ENCODE results near the gene S100B. TPM values are rescaled to one million over a fixed set of nuclear protein-coding genes. Genes with fewer than 3 reads are reported as not detected.

The S100B gene
- total RNA-seq, 1 experiment from 2014 or later = not detected

DNA sequence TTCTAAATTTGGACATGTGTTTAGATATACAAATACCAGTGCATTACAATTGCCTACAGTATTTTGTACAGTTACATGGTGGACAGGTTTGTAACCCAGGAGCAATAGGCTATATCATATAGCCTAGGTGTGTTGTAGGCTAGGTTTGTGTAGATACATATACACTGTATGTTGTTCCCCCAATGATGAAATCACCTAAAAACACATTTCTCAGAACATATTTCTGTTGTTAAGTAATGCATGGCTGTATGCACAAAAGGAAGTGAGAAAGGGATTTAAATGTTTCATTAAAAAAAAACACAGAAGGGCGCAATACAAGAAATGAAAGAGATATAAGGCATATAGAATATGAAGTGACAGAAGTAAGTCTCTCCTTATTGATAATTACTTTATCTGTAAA is 32.0 kb downstream of the S100B start:
- H3K4me3 ChIP-seq = no peak overlapping the region
- H3K4me1 ChIP-seq (replicated peaks) = no peaks in the 10 kb centered on the region
- no peaks in the 10 kb centered on the region for H3K27me3 ChIP-seq (replicated peaks)
- no peak for DNase-seq (ENCODE audit: low read depth in 1 of 2, low spot score in 2 of 2)
- H3K27ac ChIP-seq = no peak overlapping the region
- H3K36me3 ChIP-seq = peaks cover 27% of the 10 kb centered on the region
- H3K9me3 ChIP-seq (replicated peaks) = no peaks in the 10 kb centered on the region

DNA sequence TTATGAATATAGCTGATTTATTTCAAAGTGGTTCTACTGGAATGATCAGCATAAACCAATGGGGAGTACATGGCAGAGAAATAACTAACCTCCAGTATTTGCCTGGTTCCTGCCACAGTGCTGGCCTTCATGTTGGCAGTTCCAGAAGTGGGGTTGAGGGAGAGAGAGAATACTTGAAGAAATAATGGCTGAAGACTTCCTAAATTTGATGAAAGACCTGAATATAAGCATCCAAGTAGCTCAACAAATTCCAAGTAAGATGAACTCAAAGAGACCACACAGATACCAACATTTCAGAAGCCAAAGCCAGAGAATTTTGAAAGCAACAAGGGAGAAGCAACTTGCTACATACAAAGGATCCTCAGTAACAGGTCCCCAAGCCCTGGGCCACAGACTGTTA is 34.3 kb downstream of the S100B start:
- no peak for DNase-seq (ENCODE audit: low read depth in 1 of 2, low spot score in 2 of 2)
- Histone ChIP-seq H3K27ac (no peak overlapping the region), H3K9me3 (replicated peaks) (no peaks in the 10 kb centered on the region), H3K4me3 (no peak overlapping the region), H3K27me3 (replicated peaks) (no peaks in the 10 kb centered on the region), H3K4me1 (replicated peaks) (no peaks in the 10 kb centered on the region), H3K36me3 (peaks cover 48% of the 10 kb centered on the region)

- peaks cover 51% of the 10 kb centered on the region for H3K36me3 ChIP-seq
- no peaks in the 10 kb centered on the region for H3K4me1 ChIP-seq (replicated peaks)
- H3K4me3 ChIP-seq = no peak overlapping the region
- H3K27me3 ChIP-seq (replicated peaks) = no peaks in the 10 kb centered on the region
- H3K27ac ChIP-seq = no peak overlapping the region
- no peaks in the 10 kb centered on the region for H3K9me3 ChIP-seq (replicated peaks)
- no peak for DNase-seq (ENCODE audit: low read depth in 1 of 2, low spot score in 2 of 2)
These were observed 34.8 kb downstream of the S100B start for GRCh38 chr21:46570119-46570518.

GRCh38 chr21:46569081-46569480 is 35.8 kb downstream of the S100B start:
- Histone ChIP-seq H3K36me3 (peaks cover 58% of the 10 kb centered on the region), H3K27ac (no peak overlapping the region), H3K4me1 (replicated peaks) (no peaks in the 10 kb centered on the region), H3K4me3 (no peak overlapping the region), H3K9me3 (replicated peaks) (no peaks in the 10 kb centered on the region), H3K27me3 (replicated peaks) (no peaks in the 10 kb centered on the region)
- no peak for DNase-seq (ENCODE audit: low read depth in 1 of 2, low spot score in 2 of 2)

- Histone ChIP-seq H3K27me3 (replicated peaks) (no peaks in the 10 kb centered on the region), H3K4me1 (replicated peaks) (no peaks in the 10 kb centered on the region), H3K9me3 (replicated peaks) (no peaks in the 10 kb centered on the region), H3K36me3 (peaks cover 63% of the 10 kb centered on the region), H3K27ac (no peak overlapping the region), H3K4me3 (no peak overlapping the region)
- DNase-seq (ENCODE audit: low read depth in 1 of 2, low spot score in 2 of 2) = no peak
These were observed 36.3 kb downstream of the S100B start for GRCh38 chr21:46568562-46568961.

DNA sequence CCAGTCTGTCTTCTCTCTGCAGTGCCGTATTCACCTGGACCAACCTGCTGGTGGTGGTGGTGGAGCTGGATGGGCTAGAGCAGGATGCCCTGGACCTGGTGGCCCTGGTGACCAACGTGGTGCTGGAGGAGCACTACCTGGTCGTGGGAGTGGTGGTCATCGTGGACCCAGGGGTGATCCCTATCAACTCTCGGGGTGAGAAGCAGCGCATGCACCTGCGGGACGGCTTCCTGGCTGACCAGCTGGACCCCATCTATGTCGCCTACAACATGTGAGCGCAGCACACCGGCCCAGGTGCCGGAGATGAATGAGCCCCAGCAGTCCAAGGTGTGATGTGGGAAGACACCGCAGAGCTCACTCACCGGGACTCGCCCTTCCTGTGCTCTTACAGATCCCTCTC is 37.5 kb downstream of the S100B start:
- no peak for DNase-seq (ENCODE audit: low read depth in 1 of 2, low spot score in 2 of 2)
- no peak overlapping the region for H3K4me3 ChIP-seq
- H3K9me3 ChIP-seq (replicated peaks) = no peaks in the 10 kb centered on the region
- no peaks in the 10 kb centered on the region for H3K27me3 ChIP-seq (replicated peaks)
- H3K4me1 ChIP-seq (replicated peaks) = no peaks in the 10 kb centered on the region
- peaks cover 75% of the 10 kb centered on the region for H3K36me3 ChIP-seq
- no peak overlapping the region for H3K27ac ChIP-seq

GRCh38 chr21:46564391-46564790 is 40.5 kb downstream of the S100B start:
- Histone ChIP-seq H3K36me3 (peaks cover 89% of the 10 kb centered on the region), H3K4me1 (replicated peaks) (no peaks in the 10 kb centered on the region), H3K9me3 (replicated peaks) (no peaks in the 10 kb centered on the region), H3K27ac (no peak overlapping the region), H3K4me3 (no peak overlapping the region), H3K27me3 (replicated peaks) (no peaks in the 10 kb centered on the region)
- no peak for DNase-seq (ENCODE audit: low read depth in 1 of 2, low spot score in 2 of 2)

- Histone ChIP-seq H3K27me3 (replicated peaks) (no peaks in the 10 kb centered on the region), H3K27ac (no peak overlapping the region), H3K9me3 (replicated peaks) (no peaks in the 10 kb centered on the region), H3K4me1 (replicated peaks) (no peaks in the 10 kb centered on the region), H3K36me3 (peaks cover 82% of the 10 kb centered on the region), H3K4me3 (no peak overlapping the region)
- no peak for DNase-seq (ENCODE audit: low read depth in 1 of 2, low spot score in 2 of 2)
These were observed 41.8 kb downstream of the S100B start for GRCh38 chr21:46562964-46563607.

DNA sequence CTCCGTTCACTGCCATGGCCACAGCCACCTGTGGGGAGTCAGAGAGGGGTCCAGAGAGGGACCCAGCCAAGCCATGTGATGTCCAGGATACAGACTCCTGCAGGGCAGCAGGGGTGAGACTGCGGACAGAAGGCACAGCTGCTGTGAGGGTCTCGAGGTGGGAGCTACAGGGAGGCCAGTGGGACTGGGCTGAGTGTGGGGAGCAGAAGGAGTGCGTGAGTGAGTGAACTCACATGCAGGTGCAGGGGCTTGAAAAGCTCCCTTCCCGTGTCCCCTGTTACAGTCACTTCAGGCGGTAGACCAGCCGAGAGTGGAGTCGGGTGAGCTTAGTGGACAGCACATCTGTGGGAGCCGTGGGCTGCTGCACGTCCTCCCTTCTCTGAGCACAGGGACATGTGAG is 42.4 kb downstream of the S100B start:
- no peaks in the 10 kb centered on the region for H3K4me1 ChIP-seq (replicated peaks)
- H3K9me3 ChIP-seq (replicated peaks) = no peaks in the 10 kb centered on the region
- peaks cover 82% of the 10 kb centered on the region for H3K36me3 ChIP-seq
- H3K27ac ChIP-seq = no peak overlapping the region
- no peak for DNase-seq (ENCODE audit: low read depth in 1 of 2, low spot score in 2 of 2)
- H3K4me3 ChIP-seq = no peak overlapping the region
- no peaks in the 10 kb centered on the region for H3K27me3 ChIP-seq (replicated peaks)

DNA sequence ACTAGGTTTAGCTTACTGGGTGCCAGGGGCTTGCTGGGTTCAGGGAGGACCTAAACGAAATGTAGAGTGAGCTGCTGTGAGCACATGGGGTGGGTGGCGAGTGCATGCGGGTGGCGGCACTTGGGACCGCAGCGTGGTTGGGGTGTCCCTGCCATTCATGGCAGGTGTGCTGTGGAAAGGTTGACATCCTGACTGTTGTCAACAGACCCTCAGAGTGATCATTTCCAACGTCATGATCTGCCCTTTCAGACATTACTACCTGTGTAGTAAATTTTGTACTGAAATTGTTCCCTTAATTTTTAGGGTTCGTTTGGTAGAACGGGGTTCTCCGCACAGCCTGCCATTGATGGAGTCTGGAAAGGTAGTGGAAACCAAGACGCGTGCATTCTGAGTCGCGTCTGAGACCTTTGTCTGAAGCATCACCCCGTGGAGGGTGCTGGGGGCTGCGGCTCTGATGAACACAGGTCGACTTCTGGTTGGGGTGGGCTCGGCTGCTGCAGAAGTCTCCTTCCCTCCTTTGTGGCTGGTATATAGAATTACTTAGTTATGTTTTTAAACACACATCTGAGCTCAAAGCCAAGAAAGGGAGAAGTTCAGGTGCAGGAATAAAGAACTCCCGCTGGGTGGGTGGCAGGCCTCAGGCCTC is 43.3 kb downstream of the S100B start:
- Histone ChIP-seq H3K27me3 (replicated peaks) (no peaks in the 10 kb centered on the region), H3K27ac (no peak overlapping the region), H3K4me3 (no peak overlapping the region), H3K4me1 (replicated peaks) (no peaks in the 10 kb centered on the region), H3K36me3 (peaks cover 81% of the 10 kb centered on the region), H3K9me3 (replicated peaks) (no peaks in the 10 kb centered on the region)
- DNase-seq (ENCODE audit: low read depth in 1 of 2, low spot score in 2 of 2) = no peak

- Histone ChIP-seq H3K27me3 (replicated peaks) (no peaks in the 10 kb centered on the region), H3K27ac (no peak overlapping the region), H3K4me3 (no peak overlapping the region), H3K4me1 (replicated peaks) (no peaks in the 10 kb centered on the region), H3K36me3 (peaks cover 77% of the 10 kb centered on the region), H3K9me3 (replicated peaks) (no peaks in the 10 kb centered on the region)
- DNase-seq (ENCODE audit: low read depth in 1 of 2, low spot score in 2 of 2) = peak in 1 of 2 experiments; percentile 30
These were observed 44.1 kb downstream of the S100B start for GRCh38 chr21:46560568-46561444.

- no peak overlapping the region for H3K27ac ChIP-seq
- H3K4me3 ChIP-seq = no peak overlapping the region
- H3K4me1 ChIP-seq (replicated peaks) = no peaks in the 10 kb centered on the region
- no peaks in the 10 kb centered on the region for H3K9me3 ChIP-seq (replicated peaks)
- H3K27me3 ChIP-seq (replicated peaks) = no peaks in the 10 kb centered on the region
- peak in 1 of 2 experiments; percentile 31 for DNase-seq (ENCODE audit: low read depth in 1 of 2, low spot score in 2 of 2)
- peaks cover 77% of the 10 kb centered on the region for H3K36me3 ChIP-seq
These were observed 45.4 kb downstream of the S100B start for GRCh38 chr21:46559291-46559983.

DNA sequence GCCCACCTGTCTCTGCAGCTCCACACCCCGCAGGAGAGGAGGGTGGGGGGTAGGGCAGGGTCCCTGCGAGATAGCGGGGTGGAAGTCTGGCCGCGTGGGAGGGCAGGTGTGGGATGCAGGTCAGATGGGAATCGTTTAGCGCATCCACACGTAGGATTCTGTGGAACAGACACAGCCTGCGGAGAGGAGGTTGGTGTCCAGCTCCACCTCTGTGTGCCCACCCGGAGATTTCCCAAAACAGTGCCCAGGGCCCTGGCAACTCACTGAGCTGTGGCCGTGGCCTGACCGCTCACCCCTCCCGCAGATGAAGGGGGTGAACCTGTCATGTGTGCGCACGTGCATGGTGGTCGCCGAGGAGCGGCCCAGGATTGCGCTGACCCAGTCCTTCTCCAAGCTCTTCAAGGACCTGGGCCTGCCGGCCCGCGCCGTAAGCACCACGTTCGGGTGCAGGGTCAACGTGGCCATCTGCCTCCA is 46.9 kb downstream of the S100B start:
- Histone ChIP-seq H3K36me3 (peaks cover 80% of the 10 kb centered on the region), H3K9me3 (replicated peaks) (no peaks in the 10 kb centered on the region)
- DNase-seq (ENCODE audit: low read depth in 1 of 2, low spot score in 2 of 2) = peak in 1 of 2 experiments; percentile 31

More for the DNA sequence above, 46.9 kb downstream of the S100B start:
- Histone ChIP-seq H3K4me1 (replicated peaks) (no peaks in the 10 kb centered on the region), H3K4me3 (no peak overlapping the region), H3K27ac (no peak overlapping the region), H3K27me3 (replicated peaks) (no peaks in the 10 kb centered on the region)

Measured in SJSA1 (cell line).